HG03457 (cell line): ENCODE measurements around the gene TMED6.
"Not testable (repeated sequence)": the region's sequence is repeated elsewhere in the genome, so short reads cannot be mapped to it uniquely, and the experiment has no call there.

Experiments
- ATAC-seq: cut with Tn5 transposase; IDR thresholded peaks from one replicate; pipeline ENCODE4 v1.9.1; 2021; ENCODE audit warnings: moderate number of reproducible peaks; ENCODE audit not compliant: unreplicated experiment

The TMED6 gene

GRCh38 chr16:69306031-69306430 lies 45.6 kb downstream of the TMED6 start:
- no peak for ATAC-seq

- ATAC-seq, result no peak
These were observed 49.3 kb downstream of the TMED6 start for GRCh38 chr16:69302301-69302700.

DNA sequence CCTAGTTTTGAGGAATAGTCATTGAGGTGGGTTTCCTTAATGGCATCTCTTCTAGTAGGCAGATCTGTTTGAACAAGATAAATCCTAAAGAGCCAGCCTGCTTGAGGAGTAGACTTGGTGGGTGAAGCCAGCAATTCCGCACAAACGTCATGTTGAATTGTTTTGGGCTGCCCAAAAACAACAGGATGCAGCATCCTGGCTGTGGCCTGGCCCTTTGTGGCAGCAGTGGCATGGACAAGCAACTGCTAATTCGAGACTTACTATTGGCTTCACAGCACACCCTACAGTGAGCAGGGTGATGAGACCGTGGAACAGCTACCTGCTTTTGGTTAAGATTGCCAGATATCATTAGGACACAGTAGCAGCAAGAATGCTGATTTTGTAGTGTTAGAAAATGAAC lies 49.7 kb downstream of the TMED6 start:
- no peak for ATAC-seq

GRCh38 chr16:69301187-69301586 lies 50.4 kb downstream of the TMED6 start:
- no peak for ATAC-seq

DNA sequence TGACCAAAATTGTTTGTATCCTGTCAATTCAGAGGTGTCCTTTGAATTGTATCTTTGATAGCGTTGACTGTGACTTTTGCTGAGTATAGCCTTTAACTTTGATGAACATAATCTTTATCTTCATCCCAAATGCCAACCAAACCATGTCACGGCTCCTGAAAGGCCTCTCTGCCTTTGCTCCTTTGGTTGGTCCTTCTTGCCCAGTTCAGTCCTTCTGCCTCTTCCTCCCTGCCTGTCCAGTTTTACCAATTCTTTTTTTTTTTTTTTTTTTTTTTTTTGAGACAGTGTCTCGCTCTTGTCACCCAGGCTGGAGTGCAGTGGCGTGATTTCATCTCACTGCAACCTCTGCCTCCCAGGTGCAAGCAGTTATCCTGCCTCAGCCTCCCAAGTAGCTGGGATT lies 53.3 kb downstream of the TMED6 start:
- ATAC-seq, result no peak

- not testable (repeated sequence) for ATAC-seq
These were observed 54.8 kb downstream of the TMED6 start for GRCh38 chr16:69296771-69297170.

- no peak for ATAC-seq
These were observed 57.5 kb downstream of the TMED6 start for GRCh38 chr16:69294051-69294450.

DNA sequence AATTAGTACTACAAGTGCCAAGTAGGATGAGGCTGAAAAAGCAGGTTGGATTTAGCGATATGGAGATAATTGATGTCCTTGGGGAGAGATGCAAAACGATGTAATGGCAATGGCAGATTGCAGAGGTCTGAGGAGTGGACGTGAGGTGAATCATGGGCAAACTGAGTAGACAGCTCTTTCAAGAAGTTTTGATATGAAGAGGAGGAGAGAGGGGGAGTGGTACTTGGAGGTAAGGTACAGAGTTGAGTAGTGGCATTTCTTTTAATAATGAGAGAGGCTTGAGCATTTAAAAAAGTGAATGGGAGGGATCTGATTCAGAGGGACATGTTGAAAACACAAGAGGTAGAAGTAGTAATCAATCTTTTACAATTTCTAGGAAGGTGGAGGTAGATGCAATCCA lies 58.2 kb downstream of the TMED6 start:
- ATAC-seq, result no peak
